Cardiac septum (tissue), 1 donor: Measurements from ENCODE around the gene CHD8. TPM values are rescaled to one million over a fixed set of nuclear protein-coding genes. Genes with fewer than 3 reads are reported as not detected.
"Not testable (repeated sequence)": the region's sequence is repeated elsewhere in the genome, so short reads cannot be mapped to it uniquely, and the experiment has no call there.

Experiments used
- DNase-seq: peaks from one replicate; pipeline ENCODE4 v3.0.0-alpha.2; 2020; ENCODE audit warnings: low spot score
- intact Hi-C: fragments of 100-400 bp; cut with DNase I; formaldehyde crosslinking; loops from one replicate; pipeline ENCODE4 v1.14.0; 2022
- total RNA-seq: library from RNA; stranded (reverse); fragmentation: NEBNext Ultra II Directional; extraction: Animal tissue kit (Norgen Biotek cat#: 25700); gene quantifications from one replicate; pipeline ENCODE4 v1.2.1, GENCODE V29; 2021
- donor health status: DM: no; HTN: no; CAD: no.

CHD8 gene
- total RNA-seq, 1 donor from 2014 or later, result 38.3 TPM

DNA sequence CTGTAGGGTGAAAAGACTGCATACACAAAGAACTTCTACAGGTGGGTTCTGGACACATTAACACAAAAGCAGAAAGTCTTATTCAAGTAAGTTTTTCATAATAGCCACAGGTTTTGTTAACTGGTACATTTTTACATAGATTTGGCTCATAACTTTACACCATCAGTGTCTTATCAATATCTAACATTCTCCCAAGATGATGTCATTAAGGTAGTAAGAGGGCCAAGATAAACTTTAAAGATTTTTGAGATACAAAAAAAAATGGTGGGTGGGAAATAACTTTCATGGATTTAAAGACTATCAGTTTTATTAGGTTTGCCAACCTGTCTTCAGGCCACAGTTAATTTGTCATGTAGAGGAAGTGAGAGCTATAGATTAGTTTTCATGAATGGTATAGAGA lies 73.8 kb downstream of the CHD8 start:
- intact Hi-C loops, result loop anchor here (5.0 kb wide), 2 partner anchors 115 to 150 kb away; partner anchors contain the start of gene HNRNPC
- DNase-seq, result no peak

DNA sequence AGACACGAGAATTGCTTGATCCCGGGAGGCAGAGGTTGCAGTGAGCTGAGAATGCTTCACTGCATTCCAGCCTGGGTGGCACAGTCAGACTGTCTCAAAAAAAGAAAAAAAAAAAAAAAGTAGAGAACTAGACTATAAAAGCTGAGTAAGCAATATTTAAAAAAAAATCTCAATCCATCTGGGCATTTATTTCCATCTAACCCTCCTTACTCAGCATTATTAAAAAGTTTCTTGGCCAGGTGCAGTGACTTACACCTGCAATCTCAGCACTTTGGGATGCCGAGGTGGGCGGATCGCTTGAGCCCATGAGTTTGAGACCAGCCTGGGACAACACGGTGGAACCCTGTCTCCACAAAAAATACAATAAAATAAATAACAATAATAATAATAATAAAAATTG lies 76.6 kb downstream of the CHD8 start:
- DNase-seq, result no peak
- intact Hi-C loops, result no loop called here

DNA sequence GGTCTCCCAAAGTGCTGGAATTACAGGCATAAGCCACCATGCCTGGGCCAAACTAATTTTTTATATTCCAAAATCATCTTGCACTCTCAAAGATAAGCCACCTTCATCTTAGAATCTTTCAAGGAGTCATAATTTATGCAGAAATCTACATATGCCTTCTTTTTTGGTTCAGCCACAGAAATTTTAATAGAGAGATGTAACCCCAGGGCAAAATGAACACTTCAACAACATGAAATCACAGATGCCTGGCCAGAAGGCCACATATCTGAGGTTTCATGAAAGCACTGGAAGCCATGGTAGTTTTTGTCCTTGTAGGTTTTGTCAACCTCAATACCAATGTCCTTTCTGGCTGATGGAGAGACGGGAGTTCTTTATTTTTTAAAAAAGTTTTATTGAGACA lies 81.9 kb downstream of the CHD8 start:
- intact Hi-C loops, result no loop called here
- DNase-seq, result no peak

DNA sequence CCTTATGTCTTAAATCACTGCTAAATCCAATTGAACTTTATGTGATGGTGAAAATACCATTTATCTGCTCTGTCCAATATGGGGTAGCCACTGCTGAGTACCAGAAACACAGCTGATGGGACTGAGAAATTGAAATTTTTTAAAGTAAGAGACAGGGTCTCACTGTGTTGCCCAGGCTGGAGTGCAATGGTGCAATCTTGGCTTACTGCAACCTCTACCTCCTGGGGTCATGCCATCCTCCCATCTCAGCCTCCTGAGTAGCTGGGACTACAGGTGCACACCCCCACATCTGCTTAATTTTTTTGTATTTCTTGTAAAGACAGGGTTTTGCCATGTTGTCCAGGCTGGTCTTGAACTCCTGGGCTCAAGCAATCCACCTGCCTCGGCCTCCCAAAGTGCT lies 83.1 kb downstream of the CHD8 start:
- DNase-seq, result not testable (repeated sequence)

DNA sequence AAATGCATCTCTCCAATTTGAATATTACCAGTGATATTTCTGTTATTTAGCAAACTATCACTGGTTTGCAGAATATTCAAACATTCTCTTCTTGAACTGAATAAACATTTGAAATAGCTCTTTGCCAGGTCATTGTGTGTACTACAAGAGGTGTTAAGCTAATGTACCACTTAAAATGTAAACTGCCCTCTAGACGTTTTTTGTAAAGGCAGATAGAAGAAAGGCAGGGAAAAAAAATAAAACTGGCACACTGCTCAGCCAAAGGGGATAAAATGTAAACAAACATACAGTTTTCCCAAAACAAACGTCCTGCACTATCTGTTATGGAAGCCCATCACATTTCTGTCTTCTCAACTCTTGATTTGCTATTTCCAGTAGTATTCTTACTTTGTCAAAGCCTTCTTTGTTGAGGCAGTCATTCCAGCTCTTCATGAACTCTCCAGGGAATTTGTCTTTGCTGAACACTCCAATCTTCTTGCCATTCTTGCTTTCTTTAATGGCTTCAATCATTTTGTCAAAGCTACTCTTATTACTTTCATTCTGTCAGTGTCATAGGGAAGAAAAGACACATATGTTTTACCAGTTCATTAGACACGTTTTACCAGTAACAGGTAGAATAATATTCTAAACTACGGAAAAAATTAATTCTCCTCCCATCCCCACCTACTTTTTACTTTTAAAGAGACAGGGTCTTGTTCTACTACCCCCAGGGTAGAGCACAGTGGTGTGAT lies 85.8 kb downstream of the CHD8 start:
- intact Hi-C loops, result no loop called here
- no peak for DNase-seq

More for the DNA sequence above, 83.1 kb downstream of the CHD8 start:
- intact Hi-C loops, result not testable (repeated sequence)

DNA sequence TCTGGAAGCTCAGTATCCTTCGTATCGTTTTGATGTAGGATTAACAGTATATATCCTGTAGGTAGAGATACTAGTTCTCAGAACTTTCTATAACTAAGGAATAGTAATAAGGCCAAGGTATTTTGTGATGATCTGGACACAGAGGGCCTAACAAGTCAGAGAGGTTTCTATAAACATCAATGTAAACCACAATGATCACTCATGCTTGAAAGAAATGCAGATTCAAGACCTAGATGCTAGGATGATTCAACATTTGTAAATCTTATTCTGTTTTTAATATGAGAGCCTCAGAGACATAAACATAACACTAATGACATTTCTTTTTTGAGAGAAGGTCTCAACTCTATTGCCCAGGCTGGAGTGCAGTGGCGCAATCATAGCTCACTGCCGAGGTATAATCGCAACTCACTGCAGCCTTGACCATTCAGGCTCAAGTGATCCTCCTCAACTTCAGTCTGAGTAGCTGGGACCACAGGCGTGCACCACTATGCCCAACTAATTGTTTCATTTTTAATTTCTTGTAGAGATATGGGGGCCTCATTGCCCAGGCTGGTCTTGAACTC lies 88.3 kb downstream of the CHD8 start:
- DNase-seq, result no peak
- intact Hi-C loops, result no loop called here

DNA sequence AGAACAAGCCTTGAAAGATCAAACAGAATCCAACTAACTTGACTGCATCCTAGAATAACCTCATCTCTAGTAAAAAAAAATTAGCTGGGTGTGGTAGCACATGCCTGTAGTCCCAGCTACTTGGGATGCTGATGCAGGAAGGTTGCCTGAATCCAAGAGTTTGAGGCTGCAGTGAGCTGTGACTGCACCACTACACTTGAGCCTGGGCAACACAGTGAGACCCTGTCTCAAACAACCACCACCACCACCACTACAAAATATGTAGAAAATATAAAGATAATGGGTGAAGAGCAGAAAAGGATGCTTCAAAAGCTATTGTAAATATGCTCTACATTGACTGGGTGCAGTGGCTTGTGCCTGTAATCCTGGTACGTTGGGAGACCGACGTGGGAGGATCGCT lies 99.4 kb downstream of the CHD8 start:
- intact Hi-C loops, result no loop called here
- no peak for DNase-seq

DNA sequence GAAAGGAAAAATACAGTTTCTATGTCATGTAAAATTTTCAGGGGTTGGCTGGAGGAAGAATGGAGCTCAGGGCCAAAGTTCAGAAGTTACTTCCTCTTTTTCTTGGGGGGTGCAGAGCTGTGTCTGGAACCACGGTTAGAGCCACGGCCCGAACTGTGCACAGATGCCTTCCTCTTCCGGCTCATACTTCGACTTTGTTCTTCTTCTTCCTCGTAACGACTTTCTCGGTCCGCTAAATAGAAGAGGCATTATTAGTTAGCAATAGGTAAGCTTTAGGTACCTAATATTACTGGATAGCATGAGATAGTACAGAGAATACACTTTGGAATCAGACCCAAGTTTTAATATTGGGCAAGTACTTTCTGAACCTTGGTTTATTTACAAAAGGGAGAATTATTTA lies 103.3 kb downstream of the CHD8 start:
- DNase-seq, result no peak
- intact Hi-C loops, result no loop called here

DNA sequence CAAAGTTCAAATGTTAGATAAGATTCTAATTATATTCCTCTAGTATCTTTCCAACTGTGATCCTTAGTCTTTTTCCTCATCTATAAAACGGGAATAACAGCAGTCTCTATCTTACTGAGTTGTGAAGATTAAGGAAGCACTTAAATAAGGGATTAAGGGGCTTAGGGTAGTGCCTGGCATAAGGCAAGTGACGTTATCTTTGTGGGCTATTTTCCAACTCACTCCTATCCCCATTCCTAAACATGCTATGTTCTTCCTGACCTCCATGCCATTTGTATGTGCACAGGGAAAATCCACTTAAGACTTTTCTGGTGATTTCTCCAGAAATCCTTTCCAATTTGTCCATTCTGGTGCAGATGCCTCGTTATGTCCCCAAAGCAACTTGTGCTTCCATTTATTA lies 105.4 kb downstream of the CHD8 start:
- no peak for DNase-seq
- intact Hi-C loops, result no loop called here

DNA sequence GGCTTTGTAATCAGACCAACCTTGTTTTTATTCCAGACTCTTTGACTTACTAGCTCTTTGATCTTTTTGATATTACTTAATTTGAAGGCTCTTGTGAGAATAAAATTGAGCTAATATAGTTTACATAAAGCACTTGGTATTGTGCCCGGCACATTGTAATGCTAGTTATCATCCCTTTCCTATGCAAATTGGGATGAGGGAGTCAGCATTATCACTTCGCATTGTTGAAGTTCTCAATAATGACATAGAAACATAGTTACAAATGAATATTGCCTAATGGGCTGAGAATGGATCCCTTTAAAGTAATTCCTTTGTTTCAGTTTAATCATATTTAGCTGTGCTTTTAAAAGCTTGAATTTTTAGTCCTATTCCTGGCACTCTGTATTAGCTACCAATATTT lies 108.7 kb downstream of the CHD8 start:
- no peak for DNase-seq
- intact Hi-C loops, result no loop called here

DNA sequence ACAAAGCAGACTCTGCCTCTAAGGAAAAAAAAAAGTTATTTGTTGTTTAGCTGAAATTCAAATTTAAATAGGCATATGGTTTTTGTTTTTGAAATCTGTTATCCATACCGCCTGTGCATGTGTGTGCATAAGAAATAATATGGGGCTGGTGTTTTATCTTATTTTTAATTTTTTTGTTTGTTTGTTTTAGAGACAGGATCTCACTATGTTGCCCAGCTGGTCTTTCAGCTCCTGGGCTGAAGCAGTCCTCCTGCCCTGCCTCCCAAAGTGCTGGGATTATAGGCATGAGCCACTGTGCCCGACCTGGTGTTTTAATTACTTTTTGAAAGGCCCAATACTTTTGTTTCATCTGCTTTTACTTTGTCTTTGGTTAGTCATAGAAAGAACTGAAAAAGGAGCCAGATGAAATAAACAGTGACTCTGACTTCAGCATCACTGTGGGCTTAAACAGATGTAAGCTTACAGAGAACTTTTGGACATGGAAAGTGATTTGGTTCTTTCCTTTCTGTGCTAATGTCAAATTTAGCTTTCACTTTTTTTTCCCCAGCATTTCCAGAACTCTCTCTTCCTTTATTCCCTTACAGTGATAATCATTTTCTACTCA lies 109.3 kb downstream of the CHD8 start:
- intact Hi-C loops, result no loop called here

DNA sequence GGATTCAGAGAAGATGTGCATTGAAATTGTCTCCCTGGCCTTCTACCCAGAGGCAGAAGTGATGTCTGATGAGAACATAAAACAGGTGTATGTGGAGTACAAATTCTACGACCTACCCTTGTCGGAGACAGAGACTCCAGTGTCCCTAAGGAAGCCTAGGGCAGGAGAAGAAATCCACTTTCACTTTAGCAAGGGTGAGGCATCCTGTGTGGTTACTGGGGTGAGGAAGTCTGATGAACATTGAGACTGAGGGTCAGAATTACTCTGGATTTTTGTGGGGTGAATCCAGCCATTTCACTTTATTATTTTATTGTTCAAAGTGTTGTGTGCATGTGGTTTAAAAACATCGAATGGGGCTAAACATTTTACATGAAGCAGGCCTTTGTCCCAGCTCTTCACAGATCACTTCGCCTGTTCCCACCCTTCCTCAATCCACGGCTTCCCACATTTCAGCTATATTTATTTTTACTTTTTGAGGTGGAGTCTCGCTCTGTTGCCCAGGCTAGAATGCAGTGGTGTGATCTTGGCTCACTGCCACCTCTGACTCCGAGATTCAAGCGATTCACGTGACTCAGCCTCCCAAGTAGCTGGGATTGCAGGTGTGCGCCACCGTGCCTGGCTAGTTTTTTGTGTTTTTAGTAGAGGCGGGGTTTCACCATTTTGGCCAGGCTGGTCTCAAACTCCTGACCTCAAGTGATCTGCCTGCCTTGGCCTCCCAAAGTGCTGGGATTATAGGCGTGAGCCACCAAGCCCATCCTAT lies 112.7 kb downstream of the CHD8 start:
- intact Hi-C loops, result no loop called here

More for the DNA sequence above, 109.3 kb downstream of the CHD8 start:
- no peak for DNase-seq

More for the DNA sequence above, 112.7 kb downstream of the CHD8 start:
- DNase-seq, result no peak

Other genes with a start within 250 kb of the CHD8 start
- 260 TPM for gene HNRNPC, start 186.7 kb downstream of the CHD8 start, total RNA-seq
- not detected for gene RPGRIP1, start 176.0 kb downstream of the CHD8 start, total RNA-seq
- 31.7 TPM for gene SUPT16H, start 72.1 kb downstream of the CHD8 start, total RNA-seq
- 22.6 TPM for gene RAB2B, start 20.8 kb upstream of the CHD8 start, total RNA-seq
- 75.2 TPM for gene TOX4, start 21.1 kb upstream of the CHD8 start, total RNA-seq
- gene METTL3, start 55.2 kb upstream of the CHD8 start, total RNA-seq, result 28.1 TPM
- gene SALL2, start 70.2 kb upstream of the CHD8 start, total RNA-seq, result 2.6 TPM
- not detected for gene OR10G3, start 124.0 kb upstream of the CHD8 start, total RNA-seq
- gene OR10G2, start 178.8 kb upstream of the CHD8 start, total RNA-seq, result not detected
- not detected for gene OR4E2, start 197.7 kb upstream of the CHD8 start, total RNA-seq
- gene OR4E1, start 217.7 kb upstream of the CHD8 start, total RNA-seq, result not detected